Loucy (cell line): ENCODE measurements around the gene GJB1.

Experiments used
- CTCF ChIP-seq: fragments of 200-600 bp; sonication (generic); conservative IDR thresholded peaks from 2 replicates; pipeline ENCODE4 v1.5.1; 2014; ENCODE audit warnings: mild to moderate bottlenecking, antibody characterized with exemption, low read length
- EZH2phosphoT487 ChIP-seq: fragments of 200-600 bp; IDR thresholded peaks from 2 replicates; pipeline ENCODE4 v1.6.1; 2018; ENCODE audit warnings: antibody characterized with exemption, mild to moderate bottlenecking, moderate library complexity, borderline replicate concordance

GRCh38 chrX:71173440-71173839 lies 49.6 kb upstream of the GJB1 start:
- no peak for TF ChIP-seq CTCF
- no peak for TF ChIP-seq EZH2phosphoT487
